Measurements from ENCODE around the gene BMPR2.
A peak's percentile ranks its signal among the peaks of the same experiment; 100 is the strongest.
"Not testable (repeated sequence)": the region's sequence is repeated elsewhere in the genome, so short reads cannot be mapped to it uniquely, and the experiment has no call there.

Gene BMPR2

GRCh38 chr2:202545523-202545922 lies 169.4 kb downstream of the BMPR2 start:
- no peak for DNase-seq

- DNase-seq: no peak
These were observed 169.8 kb downstream of the BMPR2 start for GRCh38 chr2:202545931-202546330.

GRCh38 chr2:202546499-202547141 lies 170.5 kb downstream of the BMPR2 start:
- not testable (repeated sequence) for DNase-seq

GRCh38 chr2:202548240-202548639 lies 172.1 kb downstream of the BMPR2 start:
- no peak for DNase-seq

GRCh38 chr2:202551000-202551399 lies 174.9 kb downstream of the BMPR2 start:
- DNase-seq: not testable (repeated sequence)

GRCh38 chr2:202555356-202555755 lies 179.2 kb downstream of the BMPR2 start:
- no peak for DNase-seq

GRCh38 chr2:202560200-202560599 lies 184.1 kb downstream of the BMPR2 start:
- no peak for DNase-seq

- no peak for DNase-seq
These were observed 188.1 kb downstream of the BMPR2 start for GRCh38 chr2:202564226-202564625.

- no peak for DNase-seq
These were observed 190.2 kb downstream of the BMPR2 start for GRCh38 chr2:202566286-202566685.

GRCh38 chr2:202574541-202574940 lies 198.4 kb downstream of the BMPR2 start:
- DNase-seq: no peak

GRCh38 chr2:202575194-202575593 lies 199.1 kb downstream of the BMPR2 start:
- not testable (repeated sequence) for DNase-seq

GRCh38 chr2:202577250-202578183 lies 201.4 kb downstream of the BMPR2 start:
- no peak for DNase-seq

- not testable (repeated sequence) for DNase-seq
These were observed 206.7 kb downstream of the BMPR2 start for GRCh38 chr2:202582846-202583245.

- no peak for DNase-seq
These were observed 207.6 kb downstream of the BMPR2 start for GRCh38 chr2:202583709-202584219.

- DNase-seq: peak; percentile 74
These were observed 212.8 kb downstream of the BMPR2 start for GRCh38 chr2:202588647-202589581.

GRCh38 chr2:202589582-202589949 lies 213.4 kb downstream of the BMPR2 start:
- no peak for DNase-seq

GRCh38 chr2:202592566-202592965 lies 216.4 kb downstream of the BMPR2 start:
- DNase-seq: no peak

GRCh38 chr2:202599105-202599504 lies 223.0 kb downstream of the BMPR2 start:
- no peak for DNase-seq

- DNase-seq: no peak
These were observed 223.8 kb downstream of the BMPR2 start for GRCh38 chr2:202599911-202600310.

GRCh38 chr2:202604699-202605098 lies 228.6 kb downstream of the BMPR2 start:
- DNase-seq: no peak

GRCh38 chr2:202605174-202605573 lies 229.0 kb downstream of the BMPR2 start:
- DNase-seq: no peak

- no peak for DNase-seq
These were observed 232.2 kb downstream of the BMPR2 start for GRCh38 chr2:202608142-202608852.
